Testis (tissue), 3 donors: Measurements from ENCODE around the gene GDPD4. TPM values are rescaled to one million over a fixed set of nuclear protein-coding genes. Genes with fewer than 3 reads are reported as not detected.

Experiments
- DNase-seq: peaks from one replicate; pipeline ENCODE4 v3.0.0-alpha.2; 2019
- H3K27ac ChIP-seq, 2 donors: fragments of 200-600 bp; sonication (generic); one replicate each; pipeline ENCODE4 v1.5.1; 2019
- H3K27me3 ChIP-seq: fragments of 200-600 bp; sonication (generic); one replicate; pipeline ENCODE4 v1.5.1; 2019
- H3K36me3 ChIP-seq: fragments of 200-600 bp; sonication (generic); one replicate; pipeline ENCODE4 v1.5.1; 2017; ENCODE audit warnings: low read depth; ENCODE audit errors: missing control alignments
- H3K4me1 ChIP-seq: fragments of 200-600 bp; sonication (generic); one replicate; pipeline ENCODE4 v1.5.1; 2019
- H3K4me3 ChIP-seq, 2 donors: fragments of 200-600 bp; sonication (generic); one replicate each; pipeline ENCODE4 v1.5.1; 2017 to 2019
- H3K9me3 ChIP-seq: fragments of 200-600 bp; sonication (generic); one replicate; pipeline ENCODE4 v1.5.1; 2017
- CTCF ChIP-seq, 3 experiments: fragments of 450-650 bp in 2 of 3; fragments of 200-600 bp in 1 of 3; sonication (generic) in 1 of 3; IDR thresholded peaks; one replicate each; pipeline ENCODE4 v1.5.1; 2016 to 2019; ENCODE audit warnings: antibody characterized with exemption in 3 of 3, mild to moderate bottlenecking in 2 of 3, moderate library complexity in 1 of 3
- POLR2A ChIP-seq: fragments of 450-650 bp; IDR thresholded peaks from one replicate; pipeline ENCODE4 v1.6.1; 2017; ENCODE audit warnings: antibody characterized with exemption, mild to moderate bottlenecking, moderate library complexity
- WGBS, 2 donors: methylation state at CpG; one replicate each; pipeline ENCODE4 v1.1.5; 2018; 5-methylcytosine and 5-hydroxymethylcytosine counted together
- intact Hi-C: fragments of 100-400 bp; cut with DNase I; formaldehyde crosslinking; loops from one replicate; pipeline ENCODE4 v1.15.1; 2023; ENCODE audit warnings: low total_unique reads
- polyA plus RNA-seq: library from polyadenylated mRNA; stranded (reverse); fragments of 350-450 nt; fragmentation: Illumina TruSeq; extraction: RNeasy Lipid Tissue Mini Kit (QIAGEN cat#74804); gene quantifications from one replicate; pipeline ENCODE4 v1.2.3, GENCODE V29; 2014; ENCODE audit warnings: low read depth, low replicate concordance; ENCODE audit not compliant: insufficient read depth
- total RNA-seq, 2 donors: library from RNA; depleted of rRNA; stranded (reverse); fragments of >200 nt; gene quantifications; one replicate each; pipeline ENCODE4 v1.2.3, GENCODE V29; 2016

GDPD4 gene
- total and polyA plus RNA-seq, 3 donors from 2014 or later = 11.9 to 27.2 (median 22.6) TPM

- no peak overlapping the region for H3K27ac ChIP-seq
- H3K36me3 ChIP-seq = no peaks in the 10 kb centered on the region
- TF ChIP-seq CTCF (IDR thresholded peaks at IDR 0.05) (peak; percentile 89 to 95 (median 92)), POLR2A (no peak)
- no peaks in the 10 kb centered on the region for H3K27me3 ChIP-seq
- H3K4me1 ChIP-seq = no peaks in the 10 kb centered on the region
- no peaks in the 10 kb centered on the region for H3K9me3 ChIP-seq
- DNase-seq = peak; percentile 93
- intact Hi-C loops = no loop called here
- 65 to 68% methylated on average over 6 to 7 of the region's 7 CpGs for WGBS, 2 donors
- H3K4me3 ChIP-seq = no peak overlapping the region
Measured at GRCh38 chr11:77187776-77188632, 113.5 kb downstream of the GDPD4 start.

GRCh38 chr11:77187111-77187750 lies 114.3 kb downstream of the GDPD4 start:
- DNase-seq = no peak
- H3K27me3 ChIP-seq = no peaks in the 10 kb centered on the region

GRCh38 chr11:77186302-77186701 lies 115.2 kb downstream of the GDPD4 start:
- no peak for DNase-seq
- H3K4me3 ChIP-seq = no peak overlapping the region
- TF ChIP-seq CTCF (IDR thresholded peaks at IDR 0.05) (no peak), POLR2A (no peak)
- no peaks in the 10 kb centered on the region for H3K36me3 ChIP-seq
- 83 to 86% methylated on average over 1 of the region's 1 CpG for WGBS, 2 donors
- no peaks in the 10 kb centered on the region for H3K9me3 ChIP-seq
- intact Hi-C loops = no loop called here
- no peaks in the 10 kb centered on the region for H3K4me1 ChIP-seq
- no peak overlapping the region for H3K27ac ChIP-seq
- no peaks in the 10 kb centered on the region for H3K27me3 ChIP-seq

More at GRCh38 chr11:77187111-77187750, 114.3 kb downstream of the GDPD4 start:
- intact Hi-C loops = no loop called here
- TF ChIP-seq CTCF (IDR thresholded peaks at IDR 0.05) = no peak
- no peak for TF ChIP-seq POLR2A
- no peaks in the 10 kb centered on the region for H3K36me3 ChIP-seq
- no peaks in the 10 kb centered on the region for H3K9me3 ChIP-seq
- H3K4me1 ChIP-seq = no peaks in the 10 kb centered on the region
- H3K27ac ChIP-seq = no peak overlapping the region
- WGBS, 2 donors = 83 to 89% methylated on average over 9 of the region's 9 CpGs
- H3K4me3 ChIP-seq = no peak overlapping the region

GRCh38 chr11:77184136-77184860 lies 117.2 kb downstream of the GDPD4 start:
- Histone ChIP-seq H3K9me3 (no peaks in the 10 kb centered on the region), H3K36me3 (no peaks in the 10 kb centered on the region), H3K4me1 (no peaks in the 10 kb centered on the region), H3K27me3 (no peaks in the 10 kb centered on the region), H3K27ac (no peak overlapping the region), H3K4me3 (no peak overlapping the region)
- 90 to 93% methylated on average over 11 to 14 of the region's 15 CpGs for WGBS, 2 donors
- no peak for DNase-seq
- TF ChIP-seq POLR2A (no peak), CTCF (IDR thresholded peaks at IDR 0.05) (no peak)
- intact Hi-C loops = loop anchor here (5.0 kb wide), 1 partner anchor 57 kb away; the partner anchor contains the start of gene MYO7A
